ENCODE data around the gene SLC43A3. TPM values are rescaled to one million over a fixed set of nuclear protein-coding genes. Genes with fewer than 3 reads are reported as not detected.

SLC43A3 gene
- total and polyA plus RNA-seq, 10 donors, result 15.2 to 72.5 (median 35.7) TPM

DNA sequence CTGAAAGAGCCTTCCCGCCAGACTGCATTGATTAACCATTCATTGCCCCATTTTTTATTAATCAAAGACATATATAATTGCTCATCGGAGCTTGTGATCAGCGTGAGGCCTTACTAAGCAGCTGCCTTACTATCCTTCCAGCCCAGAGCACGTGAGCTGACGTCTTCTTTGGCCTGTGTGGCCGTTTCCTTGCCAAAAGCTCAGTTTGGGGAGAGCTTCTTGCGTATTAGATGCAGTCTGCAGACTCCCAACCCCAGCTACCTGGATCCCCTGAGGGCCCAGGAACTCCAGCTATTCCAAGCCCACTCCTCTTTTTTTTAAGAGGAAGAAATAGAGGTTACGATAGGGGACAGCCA lies 784 bp upstream of the SLC43A3 start:
- WGBS, 5 donors, result 71 to 92% (median 80%) methylated on average over 8 of the region's 8 CpGs
- Histone ChIP-seq H3K9me3 (no peaks in the 10 kb centered on the region), H3K36me3 (peaks cover 0 to 17% (median 0%) of the 10 kb centered on the region in 6 donors), H3K4me3 (peak overlapping the region in 1 of 8 donors; percentile 76), H3K27me3 (replicated peaks in 1 of 7) (no peaks in the 10 kb centered on the region), H3K4me1 (peaks cover 28 to 60% (median 45%) of the 10 kb centered on the region in 6 donors), H3K27ac (peak overlapping the region; percentile 82 to 93 (median 90))
- TF ChIP-seq POLR2A (IDR thresholded peaks at IDR 0.05) (no peak), POLR2AphosphoS5 (IDR thresholded peaks at IDR 0.05) (no peak)
- TF ChIP-seq, protein P1, sequence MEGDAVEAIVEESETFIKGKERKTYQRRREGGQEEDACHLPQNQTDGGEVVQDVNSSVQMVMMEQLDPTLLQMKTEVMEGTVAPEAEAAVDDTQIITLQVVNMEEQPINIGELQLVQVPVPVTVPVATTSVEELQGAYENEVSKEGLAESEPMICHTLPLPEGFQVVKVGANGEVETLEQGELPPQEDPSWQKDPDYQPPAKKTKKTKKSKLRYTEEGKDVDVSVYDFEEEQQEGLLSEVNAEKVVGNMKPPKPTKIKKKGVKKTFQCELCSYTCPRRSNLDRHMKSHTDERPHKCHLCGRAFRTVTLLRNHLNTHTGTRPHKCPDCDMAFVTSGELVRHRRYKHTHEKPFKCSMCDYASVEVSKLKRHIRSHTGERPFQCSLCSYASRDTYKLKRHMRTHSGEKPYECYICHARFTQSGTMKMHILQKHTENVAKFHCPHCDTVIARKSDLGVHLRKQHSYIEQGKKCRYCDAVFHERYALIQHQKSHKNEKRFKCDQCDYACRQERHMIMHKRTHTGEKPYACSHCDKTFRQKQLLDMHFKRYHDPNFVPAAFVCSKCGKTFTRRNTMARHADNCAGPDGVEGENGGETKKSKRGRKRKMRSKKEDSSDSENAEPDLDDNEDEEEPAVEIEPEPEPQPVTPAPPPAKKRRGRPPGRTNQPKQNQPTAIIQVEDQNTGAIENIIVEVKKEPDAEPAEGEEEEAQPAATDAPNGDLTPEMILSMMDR (IDR thresholded peaks at IDR 0.05 in 8 of 11, conservative IDR thresholded peaks at IDR 0.05 in 3 of 11), result no peak
- intact Hi-C loops (cut with DNase I; ENCODE audit: low total_unique reads), result no loop called here
- no peak for DNase-seq

DNA sequence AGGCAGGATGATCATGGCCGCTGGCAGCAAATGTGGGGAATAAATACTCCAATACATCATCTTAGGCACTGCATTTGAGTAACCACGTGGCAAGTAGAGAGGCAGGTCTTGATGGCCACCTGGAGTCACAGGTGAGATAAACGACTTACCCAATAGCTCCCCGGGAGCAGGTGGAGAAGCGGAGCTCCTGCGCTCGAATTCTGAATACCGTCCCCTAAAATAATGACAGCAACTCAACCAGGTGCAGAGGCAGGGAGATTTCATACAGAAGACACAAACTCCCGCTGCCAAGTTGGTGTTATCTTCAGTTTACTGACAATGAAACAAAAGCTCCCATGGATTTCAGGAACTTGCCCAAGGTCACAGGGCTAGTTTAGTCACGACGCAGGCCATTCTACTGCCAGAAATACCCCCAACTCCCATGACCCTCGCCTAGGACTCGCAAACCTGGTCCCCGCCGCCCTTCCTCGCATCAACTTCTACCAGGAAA lies 437 bp downstream of the SLC43A3 start:
- H3K4me1 ChIP-seq, result peaks cover 28 to 63% (median 45%) of the 10 kb centered on the region in 6 donors
- peak overlapping the region; percentile 41 to 76 (median 51) for H3K4me3 ChIP-seq
- TF ChIP-seq POLR2A (IDR thresholded peaks at IDR 0.05) (no peak), POLR2AphosphoS5 (IDR thresholded peaks at IDR 0.05) (no peak)
- TF ChIP-seq, protein P1 (IDR thresholded peaks at IDR 0.05 in 8 of 11, conservative IDR thresholded peaks at IDR 0.05 in 3 of 11), result no peak
- H3K9me3 ChIP-seq, result no peaks in the 10 kb centered on the region
- peak overlapping the region; percentile 82 to 93 (median 90) for H3K27ac ChIP-seq
- DNase-seq, result no peak
- H3K36me3 ChIP-seq, result peaks cover 0 to 30% (median 0%) of the 10 kb centered on the region in 6 donors
- intact Hi-C loops (cut with DNase I; ENCODE audit: low total_unique reads), result no loop called here
- WGBS, 5 donors, result 6 to 11% (median 9%) methylated on average over 16 of the region's 16 CpGs
- H3K27me3 ChIP-seq (replicated peaks in 1 of 7), result no peaks in the 10 kb centered on the region

DNA sequence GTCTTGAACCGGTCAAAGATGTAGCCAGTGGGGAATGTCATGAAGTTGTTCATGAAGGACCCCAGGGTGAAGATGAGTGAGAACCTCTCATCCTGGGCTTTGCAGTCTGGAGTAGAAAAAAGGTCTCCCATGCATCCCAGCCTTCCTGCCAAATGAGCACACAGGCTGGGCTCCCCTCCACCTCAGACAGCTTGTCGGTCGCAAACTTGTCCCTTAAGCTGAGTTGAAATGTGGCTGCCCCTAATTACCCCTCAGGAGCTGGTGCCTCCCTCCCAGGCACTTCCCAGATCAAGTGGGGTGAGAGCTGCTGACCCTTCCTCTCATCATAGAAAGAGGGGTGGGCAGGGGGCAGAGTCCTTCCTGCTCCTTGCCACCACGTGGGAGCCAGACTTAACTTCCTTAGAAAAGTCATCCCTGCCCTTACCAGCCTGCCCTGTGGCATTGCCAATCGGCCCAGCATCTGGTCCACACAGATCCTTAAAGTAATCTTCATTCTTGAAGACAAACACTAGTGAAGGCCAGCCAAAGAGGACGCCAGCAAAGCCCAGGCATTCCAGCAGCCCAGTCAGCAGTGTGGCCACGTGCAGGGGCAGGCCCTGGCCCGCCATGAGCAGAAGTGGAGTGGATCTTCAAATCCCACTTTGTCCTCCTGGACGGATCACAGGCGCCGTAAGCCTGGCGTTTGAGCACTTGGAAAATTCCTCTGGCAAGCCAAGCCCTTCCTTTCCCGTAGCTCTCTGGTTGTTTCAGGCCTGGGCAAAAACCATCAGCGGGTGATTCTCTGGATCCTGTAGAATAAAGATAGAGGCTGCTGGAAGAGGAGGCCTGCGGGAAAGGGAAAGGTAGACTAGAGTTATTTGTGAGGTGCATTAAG lies 1.1 kb downstream of the SLC43A3 start:
- WGBS, 5 donors, result 30 to 65% (median 41%) methylated on average over 15 of the region's 15 CpGs
- peak; percentile 79 for DNase-seq
- Histone ChIP-seq H3K9me3 (no peaks in the 10 kb centered on the region), H3K27ac (peak overlapping the region; percentile 82 to 93 (median 90)), H3K27me3 (replicated peaks in 1 of 7) (no peaks in the 10 kb centered on the region), H3K4me3 (peak overlapping the region in 7 of 8 donors; percentile 41 to 76 (median 52)), H3K4me1 (peaks cover 28 to 63% (median 45%) of the 10 kb centered on the region in 6 donors), H3K36me3 (peaks cover 0 to 36% (median 2%) of the 10 kb centered on the region in 6 donors)
- intact Hi-C loops (cut with DNase I; ENCODE audit: low total_unique reads), result no loop called here
- TF ChIP-seq POLR2AphosphoS5 (IDR thresholded peaks at IDR 0.05), result peak in 1 of 3 donors; percentile 32
- no peak for TF ChIP-seq POLR2A (IDR thresholded peaks at IDR 0.05)

DNA sequence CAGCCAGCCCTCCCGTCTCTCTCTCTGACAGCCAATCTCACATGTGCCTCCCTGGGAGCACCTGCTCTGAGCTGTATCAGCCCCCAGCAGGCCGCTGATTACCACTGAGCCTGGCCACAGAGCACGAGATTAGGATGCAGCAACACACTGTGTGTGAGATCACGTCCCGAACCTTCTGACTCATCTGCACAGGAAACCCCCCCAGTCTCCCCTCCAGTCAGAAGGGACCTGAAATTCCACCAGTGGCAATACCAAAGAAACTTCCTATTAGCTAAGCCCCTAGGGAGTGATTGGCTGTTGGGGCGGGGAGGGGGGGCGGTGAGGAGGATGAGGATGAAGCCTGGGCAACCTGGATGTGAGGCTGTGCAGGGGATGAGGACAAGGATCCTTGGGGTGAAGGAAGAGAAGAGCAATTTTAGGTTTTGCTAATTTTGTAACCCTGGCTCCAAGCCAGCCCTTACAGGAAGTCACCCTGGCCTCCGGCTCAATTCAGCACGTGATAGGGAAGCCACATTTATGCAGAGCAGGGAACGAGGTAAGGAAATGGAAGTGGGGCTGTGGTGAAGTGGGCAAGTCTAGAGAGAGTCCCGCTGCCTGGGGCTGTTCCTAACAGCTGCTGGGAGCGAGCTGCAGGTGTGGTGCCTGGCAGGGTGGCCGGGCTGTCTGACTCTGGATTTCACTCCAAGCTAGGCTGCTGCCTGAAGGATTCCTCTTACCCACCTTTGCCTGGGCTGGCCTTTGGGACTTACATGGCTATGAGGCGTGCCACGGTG lies 1.9 kb downstream of the SLC43A3 start:
- intact Hi-C loops (cut with DNase I; ENCODE audit: low total_unique reads), result no loop called here
- Histone ChIP-seq H3K27ac (peak overlapping the region; percentile 53 to 93 (median 90)), H3K4me1 (peaks cover 28 to 63% (median 45%) of the 10 kb centered on the region in 6 donors), H3K27me3 (replicated peaks in 1 of 7) (no peaks in the 10 kb centered on the region), H3K36me3 (peaks cover 0 to 45% (median 8%) of the 10 kb centered on the region in 6 donors), H3K4me3 (peak overlapping the region in 5 of 8 donors; percentile 1 to 76 (median 58)), H3K9me3 (no peaks in the 10 kb centered on the region)
- peak; percentile 87 for DNase-seq
- WGBS, 5 donors, result 9 to 21% (median 14%) methylated on average over 14 to 15 of the region's 15 CpGs
- TF ChIP-seq POLR2AphosphoS5 (IDR thresholded peaks at IDR 0.05), result peak; percentile 45 to 91 (median 54)
- TF ChIP-seq, protein P1 (IDR thresholded peaks at IDR 0.05 in 8 of 11, conservative IDR thresholded peaks at IDR 0.05 in 3 of 11), result no peak
